ENCODE measurements around the gene OR6N1. TPM values are rescaled to one million over a fixed set of nuclear protein-coding genes. Genes with fewer than 3 reads are reported as not detected.

The OR6N1 gene
- total RNA-seq, 1 donor from 2014 or later = not detected

DNA sequence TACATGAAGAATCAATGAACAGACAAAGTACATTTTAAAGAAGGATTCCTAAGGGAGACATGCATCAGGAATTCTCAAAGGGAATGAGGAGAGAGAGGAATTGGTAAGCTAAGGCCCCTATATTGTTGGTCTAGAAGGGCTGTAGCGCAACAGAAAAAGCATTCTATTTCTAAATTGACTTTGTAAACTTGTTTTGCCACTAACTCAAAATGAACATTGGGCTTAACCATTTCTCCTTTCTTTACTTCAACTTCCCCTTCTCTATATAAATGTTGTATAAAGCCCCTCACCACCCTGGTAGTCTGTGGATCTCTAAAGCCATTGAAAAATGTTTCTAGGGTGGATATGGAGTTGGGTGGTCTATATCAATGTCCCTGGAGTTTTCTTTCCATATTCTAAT is 29.4 kb upstream of the OR6N1 start:
- no peak for DNase-seq
- Mint-ChIP-seq H3K27me3 (peaks cover 35% of the 10 kb centered on the region), H3K4me3 (no peak overlapping the region), H3K27ac (no peak overlapping the region), H3K9me3 (no peaks in the 10 kb centered on the region), H3K4me1 (peaks cover 7% of the 10 kb centered on the region), H3K36me3 (ENCODE audit: low read depth) (no peaks in the 10 kb centered on the region)
- intact Hi-C loops (cut with micrococcal nuclease) = no loop called here

GRCh38 chr1:158800526-158800925 is 28.5 kb upstream of the OR6N1 start:
- H3K4me1 Mint-ChIP-seq = peaks cover 7% of the 10 kb centered on the region
- DNase-seq = no peak
- H3K27me3 Mint-ChIP-seq = peaks cover 29% of the 10 kb centered on the region
- no peak overlapping the region for H3K27ac Mint-ChIP-seq
- no peaks in the 10 kb centered on the region for H3K9me3 Mint-ChIP-seq
- intact Hi-C loops (cut with micrococcal nuclease) = no loop called here
- no peaks in the 10 kb centered on the region for H3K36me3 Mint-ChIP-seq (ENCODE audit: low read depth)
- H3K4me3 Mint-ChIP-seq = no peak overlapping the region

DNA sequence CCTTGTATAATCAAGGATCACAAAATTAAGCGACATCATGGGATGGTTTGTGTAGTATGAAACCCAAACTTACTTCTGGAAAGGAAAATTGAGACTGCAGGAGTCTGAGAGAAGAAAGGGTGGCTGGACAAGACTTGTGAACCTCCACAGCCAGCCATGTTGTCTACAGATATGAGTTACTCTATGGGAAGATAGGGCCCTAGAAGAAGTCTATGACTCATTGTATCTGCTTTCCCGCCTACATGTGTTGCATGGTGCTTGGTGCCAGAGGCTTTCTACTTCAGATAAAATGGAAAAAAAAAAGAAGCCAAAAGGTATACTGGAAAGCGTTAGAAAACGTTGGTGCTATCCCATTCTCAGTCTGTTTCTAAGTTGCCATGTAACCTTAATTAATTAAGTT is 27.7 kb upstream of the OR6N1 start:
- Mint-ChIP-seq H3K27ac (peak overlapping the region; percentile 22), H3K36me3 (ENCODE audit: low read depth) (no peaks in the 10 kb centered on the region), H3K27me3 (peaks cover 26% of the 10 kb centered on the region), H3K4me3 (no peak overlapping the region), H3K4me1 (peaks cover 7% of the 10 kb centered on the region), H3K9me3 (no peaks in the 10 kb centered on the region)
- intact Hi-C loops (cut with micrococcal nuclease) = loop anchor here (1.0 kb wide), 1 partner anchor 20 kb away; no protein-coding TSS in a partner anchor
- no peak for DNase-seq

DNA sequence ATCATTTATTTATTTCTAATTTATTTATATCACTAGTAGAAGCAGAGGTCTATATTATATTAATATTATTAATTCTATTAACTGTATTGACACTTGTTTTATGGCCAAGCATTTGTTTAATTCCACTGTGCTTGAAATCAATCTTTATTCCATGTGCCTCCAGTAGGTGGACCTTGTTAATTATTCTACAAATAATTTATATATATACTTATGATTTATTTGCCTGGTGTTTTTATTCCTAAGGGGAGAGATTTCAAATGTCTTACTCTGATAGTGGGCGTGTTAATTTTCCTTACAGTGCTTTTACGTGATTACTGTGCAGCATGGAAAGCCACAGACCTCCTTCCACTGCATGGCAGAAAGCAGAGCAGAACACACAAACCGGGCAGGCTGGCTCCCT is 26.5 kb upstream of the OR6N1 start:
- H3K27ac Mint-ChIP-seq = no peak overlapping the region
- H3K36me3 Mint-ChIP-seq (ENCODE audit: low read depth) = no peaks in the 10 kb centered on the region
- H3K4me1 Mint-ChIP-seq = peaks cover 7% of the 10 kb centered on the region
- no peak for DNase-seq
- no peaks in the 10 kb centered on the region for H3K9me3 Mint-ChIP-seq
- intact Hi-C loops (cut with micrococcal nuclease) = no loop called here
- H3K27me3 Mint-ChIP-seq = peaks cover 18% of the 10 kb centered on the region
- H3K4me3 Mint-ChIP-seq = no peak overlapping the region

DNA sequence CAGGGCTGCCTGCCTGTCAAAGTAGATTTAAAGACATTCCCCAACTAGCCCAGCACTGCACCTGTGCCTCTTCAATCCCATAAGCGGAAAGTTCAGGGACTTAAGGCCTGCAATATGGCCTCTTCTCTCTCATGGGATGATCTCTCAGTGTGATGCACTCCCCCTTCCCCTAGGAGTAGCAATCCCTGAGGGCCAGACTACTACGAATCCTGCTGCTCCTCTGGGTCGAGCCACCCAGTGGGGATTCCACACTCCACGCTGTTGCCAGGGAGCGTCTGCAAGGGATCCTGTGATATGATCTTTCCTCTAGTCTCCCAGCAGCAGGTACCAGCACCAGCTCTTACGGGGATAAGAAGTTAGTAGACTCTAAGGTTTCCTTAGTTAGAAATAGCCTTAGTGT is 22.3 kb upstream of the OR6N1 start:
- DNase-seq = no peak
- Mint-ChIP-seq H3K36me3 (ENCODE audit: low read depth) (no peaks in the 10 kb centered on the region), H3K4me1 (no peaks in the 10 kb centered on the region), H3K27ac (no peak overlapping the region), H3K9me3 (no peaks in the 10 kb centered on the region), H3K4me3 (no peak overlapping the region), H3K27me3 (peaks cover 17% of the 10 kb centered on the region)
- intact Hi-C loops (cut with micrococcal nuclease) = loop anchor here (5.0 kb wide), 1 partner anchor 283 kb away; the partner anchor contains the start of gene AIM2

DNA sequence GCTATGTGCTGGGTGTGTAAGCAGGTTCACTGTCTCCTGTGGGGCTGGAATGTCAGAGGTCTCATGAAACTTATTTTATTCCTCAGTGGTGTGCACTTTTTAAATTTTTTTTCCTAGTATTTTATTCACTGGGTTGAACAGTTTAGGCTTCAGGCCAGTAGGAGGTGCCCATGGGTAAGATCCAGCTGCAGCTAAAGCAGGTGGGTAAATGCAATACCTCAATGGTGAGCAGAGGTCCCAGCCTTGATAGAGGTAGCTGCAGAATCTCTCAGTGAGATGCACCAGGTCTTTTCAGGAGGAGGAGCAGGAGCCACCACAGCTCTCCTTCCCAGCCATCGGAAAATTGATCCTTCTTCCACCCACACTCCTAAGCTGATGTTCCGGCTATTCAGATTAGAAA is 21.6 kb upstream of the OR6N1 start:
- Mint-ChIP-seq H3K27ac (no peak overlapping the region), H3K4me1 (no peaks in the 10 kb centered on the region), H3K36me3 (ENCODE audit: low read depth) (no peaks in the 10 kb centered on the region), H3K27me3 (peaks cover 21% of the 10 kb centered on the region), H3K4me3 (no peak overlapping the region), H3K9me3 (no peaks in the 10 kb centered on the region)
- intact Hi-C loops (cut with micrococcal nuclease) = loop anchor here (2.0 to 5.0 kb wide), 2 partner anchors 205 to 284 kb away; partner anchors contain the start of gene AIM2
- DNase-seq = peak; percentile 79

GRCh38 chr1:158781104-158781503 is 9.1 kb upstream of the OR6N1 start, which contains the start of gene OR6N2:
OR6N2 (minus strand) TSS chr1:158781204; CDS start chr1:158777635, 3,569 bp downstream.
- Mint-ChIP-seq H3K36me3 (ENCODE audit: low read depth) (no peaks in the 10 kb centered on the region), H3K4me3 (no peak within 1 kb of the TSS), H3K27me3 (peaks cover 22% of the 10 kb centered on the region), H3K4me1 (no peaks in the 10 kb centered on the region), H3K27ac (no peak within 1 kb of the TSS), H3K9me3 (peaks cover 4% of the 10 kb centered on the region)
- no peak for DNase-seq
- intact Hi-C loops (cut with micrococcal nuclease) = no loop called here

GRCh38 chr1:158754420-158754819 is 17.6 kb downstream of the OR6N1 start, which contains the start of gene OR6K6:
OR6K6 (plus strand) TSS chr1:158754720; CDS start chr1:158754888, 168 bp downstream.
- Mint-ChIP-seq H3K27ac (no peak within 1 kb of the TSS), H3K4me3 (no peak within 1 kb of the TSS), H3K9me3 (no peaks in the 10 kb centered on the region), H3K4me1 (no peaks in the 10 kb centered on the region), H3K36me3 (ENCODE audit: low read depth) (no peaks in the 10 kb centered on the region), H3K27me3 (no peaks in the 10 kb centered on the region)
- intact Hi-C loops (cut with micrococcal nuclease) = no loop called here
- no peak for DNase-seq

DNA sequence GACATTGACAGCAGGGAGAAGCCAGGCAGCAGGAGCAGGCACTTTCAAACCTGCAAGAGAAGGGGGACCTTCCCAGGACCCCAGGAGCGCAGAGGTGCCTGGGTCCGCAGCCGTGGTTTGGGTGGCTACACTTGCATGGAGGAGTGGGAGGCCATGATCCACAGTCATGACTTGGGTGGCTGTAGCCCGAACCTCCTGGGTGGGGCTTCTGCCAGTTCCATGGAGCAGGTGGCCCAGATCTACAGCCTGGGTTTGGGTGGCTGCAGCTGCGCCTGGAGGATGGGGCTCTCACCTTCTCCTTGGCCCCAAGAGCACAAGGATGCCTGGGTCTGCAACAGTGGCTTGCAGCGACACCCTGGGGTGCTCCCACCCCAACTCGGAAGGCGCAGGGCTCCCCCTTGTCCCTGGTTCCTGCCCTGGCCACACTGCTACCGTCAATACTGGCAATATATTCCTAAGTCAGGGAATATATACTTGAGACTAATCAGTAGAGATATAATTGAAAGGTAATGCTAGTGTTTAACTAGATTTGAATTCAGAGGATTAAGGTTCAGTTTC is 19.8 kb downstream of the OR6N1 start:
- H3K4me3 Mint-ChIP-seq = no peak overlapping the region
- H3K27ac Mint-ChIP-seq = no peak overlapping the region

GRCh38 chr1:158735848-158736247 is 36.1 kb downstream of the OR6N1 start:
- H3K4me3 Mint-ChIP-seq = no peak overlapping the region

More for the DNA sequence above, 19.8 kb downstream of the OR6N1 start:
- DNase-seq = no peak
- Mint-ChIP-seq H3K9me3 (no peaks in the 10 kb centered on the region), H3K4me1 (no peaks in the 10 kb centered on the region), H3K36me3 (ENCODE audit: low read depth) (no peaks in the 10 kb centered on the region), H3K27me3 (peaks cover 5% of the 10 kb centered on the region)
- intact Hi-C loops (cut with micrococcal nuclease) = no loop called here

DNA sequence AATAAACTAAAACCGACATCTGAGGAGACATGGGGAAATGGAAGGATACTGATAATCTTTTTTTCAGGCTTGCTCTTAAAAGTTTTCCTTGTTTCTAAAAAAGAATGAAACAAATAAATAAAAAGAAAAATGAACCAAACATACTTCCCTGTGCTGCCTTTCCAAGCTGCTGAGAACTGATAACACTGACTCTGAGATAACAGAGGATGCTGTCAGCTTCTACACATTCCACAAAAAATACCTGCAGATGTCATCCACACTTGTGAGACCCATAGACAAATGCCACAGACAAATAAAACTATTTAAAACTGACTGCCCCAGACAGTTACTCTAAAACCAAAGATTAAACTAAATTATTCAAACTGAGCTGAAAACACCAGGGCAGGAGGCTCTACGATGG is 39.5 kb downstream of the OR6N1 start:
- H3K27me3 Mint-ChIP-seq = peaks cover 19% of the 10 kb centered on the region
- no peak overlapping the region for H3K27ac Mint-ChIP-seq
- no peaks in the 10 kb centered on the region for H3K4me1 Mint-ChIP-seq
- no peak overlapping the region for H3K4me3 Mint-ChIP-seq
- DNase-seq = no peak
- no peaks in the 10 kb centered on the region for H3K9me3 Mint-ChIP-seq
- H3K36me3 Mint-ChIP-seq (ENCODE audit: low read depth) = no peaks in the 10 kb centered on the region
- intact Hi-C loops (cut with micrococcal nuclease) = no loop called here

More at GRCh38 chr1:158735848-158736247, 36.1 kb downstream of the OR6N1 start:
- H3K36me3 Mint-ChIP-seq (ENCODE audit: low read depth) = no peaks in the 10 kb centered on the region
- H3K27me3 Mint-ChIP-seq = peaks cover 24% of the 10 kb centered on the region
- intact Hi-C loops (cut with micrococcal nuclease) = no loop called here
- DNase-seq = no peak
- H3K4me1 Mint-ChIP-seq = no peaks in the 10 kb centered on the region
- H3K9me3 Mint-ChIP-seq = no peaks in the 10 kb centered on the region
- no peak overlapping the region for H3K27ac Mint-ChIP-seq

DNA sequence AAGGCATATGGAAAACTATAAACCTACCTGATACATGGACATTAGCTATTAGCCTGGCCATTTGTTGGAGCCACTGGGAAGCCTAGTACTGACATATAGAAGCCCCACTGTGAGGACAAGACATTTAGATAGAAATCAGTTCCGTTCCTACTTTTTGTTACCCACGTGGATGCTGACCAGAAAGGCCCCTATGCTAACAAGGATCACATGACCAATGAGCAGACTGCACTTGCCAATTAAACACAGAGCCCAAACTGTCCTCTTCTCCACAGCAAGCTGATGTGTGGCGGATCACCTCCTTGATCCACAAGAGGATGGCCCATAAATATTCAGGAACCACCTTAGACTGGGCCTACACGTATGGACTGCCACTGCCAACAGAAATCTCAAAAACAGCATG is 40.3 kb downstream of the OR6N1 start:
- no peak overlapping the region for H3K4me3 Mint-ChIP-seq
- no peaks in the 10 kb centered on the region for H3K36me3 Mint-ChIP-seq (ENCODE audit: low read depth)
- intact Hi-C loops (cut with micrococcal nuclease) = no loop called here
- peaks cover 18% of the 10 kb centered on the region for H3K27me3 Mint-ChIP-seq
- H3K4me1 Mint-ChIP-seq = no peaks in the 10 kb centered on the region
- DNase-seq = no peak
- no peaks in the 10 kb centered on the region for H3K9me3 Mint-ChIP-seq
- no peak overlapping the region for H3K27ac Mint-ChIP-seq

DNA sequence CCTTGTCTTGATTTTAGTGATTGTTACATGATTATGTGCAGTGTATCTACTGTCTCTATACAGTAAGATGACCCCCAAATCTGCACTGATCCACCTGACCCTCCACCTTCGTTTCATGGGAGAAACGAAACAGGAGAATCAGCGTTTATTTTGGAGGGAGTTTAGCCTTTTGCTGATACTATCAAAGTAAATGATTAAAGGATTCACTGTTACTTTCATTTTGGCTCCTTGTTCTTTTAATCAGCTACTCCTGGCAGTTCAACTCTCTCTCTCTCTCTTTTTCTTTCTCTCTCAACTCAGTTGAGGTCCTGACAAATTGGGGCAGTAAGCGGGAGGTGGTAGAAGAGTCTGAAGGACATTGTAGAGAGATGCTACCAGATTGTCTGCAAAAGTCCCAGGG is 41.5 kb downstream of the OR6N1 start:
- H3K27me3 Mint-ChIP-seq = peaks cover 22% of the 10 kb centered on the region
- DNase-seq = no peak
- no peak overlapping the region for H3K4me3 Mint-ChIP-seq
- no peaks in the 10 kb centered on the region for H3K9me3 Mint-ChIP-seq
- no peaks in the 10 kb centered on the region for H3K36me3 Mint-ChIP-seq (ENCODE audit: low read depth)
- intact Hi-C loops (cut with micrococcal nuclease) = no loop called here
- H3K4me1 Mint-ChIP-seq = no peaks in the 10 kb centered on the region
- H3K27ac Mint-ChIP-seq = no peak overlapping the region

DNA sequence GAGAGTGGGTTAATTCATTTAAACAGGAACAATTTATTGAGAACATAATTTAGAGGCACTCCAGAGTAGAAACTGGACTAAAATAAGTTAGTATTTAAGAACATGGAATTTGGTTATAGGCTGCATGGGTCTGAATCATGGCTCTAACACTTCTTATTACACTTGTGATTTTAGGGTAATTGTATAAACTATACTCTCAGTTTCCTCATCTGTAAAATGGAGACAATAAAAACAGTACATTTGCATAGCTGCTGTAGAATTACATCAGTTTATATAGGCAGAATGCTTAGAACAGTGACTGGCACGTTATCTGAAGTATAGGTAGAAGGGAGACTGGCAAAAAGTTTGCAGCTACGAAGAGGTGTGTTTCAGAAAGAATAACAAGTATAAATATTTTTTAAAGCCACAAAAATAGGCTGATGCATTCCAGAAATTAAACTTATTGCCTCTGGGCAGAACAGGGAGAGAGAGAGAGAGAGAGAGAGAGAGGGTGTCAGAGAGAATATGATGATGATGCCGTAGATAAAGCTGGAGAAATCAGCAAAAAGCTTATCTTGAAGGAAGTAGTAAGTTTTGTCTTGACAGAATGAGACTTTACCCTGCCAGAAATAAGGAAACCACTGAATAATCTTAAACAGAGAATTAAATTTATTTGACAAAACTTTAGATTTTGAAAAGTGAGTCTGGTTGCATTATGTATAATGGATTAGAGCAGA is 43.3 kb downstream of the OR6N1 start:
- intact Hi-C loops (cut with micrococcal nuclease) = no loop called here
- no peak for DNase-seq
- no peaks in the 10 kb centered on the region for H3K4me1 Mint-ChIP-seq
- H3K9me3 Mint-ChIP-seq = no peaks in the 10 kb centered on the region
- H3K27me3 Mint-ChIP-seq = peaks cover 21% of the 10 kb centered on the region
- no peak overlapping the region for H3K4me3 Mint-ChIP-seq
- H3K36me3 Mint-ChIP-seq (ENCODE audit: low read depth) = no peaks in the 10 kb centered on the region
- H3K27ac Mint-ChIP-seq = no peak overlapping the region

Data from activated CD4-positive, alpha-beta T cell treated with anti-CD3 and anti-CD28 coated beads, Interleukin-2, amount 10 ng/mL, durations not matched to agents 24 days and 14 days (primary cell).